NOMO-1 treated with DMSO at 0.1 percent for 48 hours (cell line): ENCODE data around the gene HS6ST1.

Source experiments
- DNase-seq: peaks from one replicate; lab custom pipeline; 2025; ENCODE audit not compliant: unreplicated experiment; lab: John Stamatoyannopoulos, UW

The HS6ST1 gene

GRCh38 chr2:128311216-128311754, 7.4 kb downstream of the HS6ST1 start:
- no peak for DNase-seq

- no peak for DNase-seq
Measured at GRCh38 chr2:128310761-128311160, 7.9 kb downstream of the HS6ST1 start.

GRCh38 chr2:128310094-128310716, 8.5 kb downstream of the HS6ST1 start:
- no peak for DNase-seq

- DNase-seq: no peak
Measured at GRCh38 chr2:128309280-128310093, 9.2 kb downstream of the HS6ST1 start.

GRCh38 chr2:128308889-128309279, 9.8 kb downstream of the HS6ST1 start:
- DNase-seq: no peak

GRCh38 chr2:128308284-128308731, 10.4 kb downstream of the HS6ST1 start:
- DNase-seq: no peak

- DNase-seq: no peak
Measured at GRCh38 chr2:128307595-128307994, 11.1 kb downstream of the HS6ST1 start.

GRCh38 chr2:128306931-128307460, 11.7 kb downstream of the HS6ST1 start:
- DNase-seq: no peak

GRCh38 chr2:128306081-128306930, 12.4 kb downstream of the HS6ST1 start:
- no peak for DNase-seq

GRCh38 chr2:128305555-128306080, 13.1 kb downstream of the HS6ST1 start:
- no peak for DNase-seq

GRCh38 chr2:128304715-128305554, 13.7 kb downstream of the HS6ST1 start:
- no peak for DNase-seq

GRCh38 chr2:128304330-128304714, 14.3 kb downstream of the HS6ST1 start:
- DNase-seq: no peak

GRCh38 chr2:128303911-128304310, 14.8 kb downstream of the HS6ST1 start:
- no peak for DNase-seq

GRCh38 chr2:128303095-128303791, 15.4 kb downstream of the HS6ST1 start:
- DNase-seq: no peak

- DNase-seq: no peak
Measured at GRCh38 chr2:128302744-128303067, 16.0 kb downstream of the HS6ST1 start.

- DNase-seq: no peak
Measured at GRCh38 chr2:128302011-128302743, 16.5 kb downstream of the HS6ST1 start.

- DNase-seq: no peak
Measured at GRCh38 chr2:128301501-128301966, 17.1 kb downstream of the HS6ST1 start.

- no peak for DNase-seq
Measured at GRCh38 chr2:128301021-128301420, 17.6 kb downstream of the HS6ST1 start.
